ENCODE measurements around the gene HMGCLL1. TPM values are rescaled to one million over a fixed set of nuclear protein-coding genes. Genes with fewer than 3 reads are reported as not detected.
A peak's percentile ranks its signal among the peaks of the same experiment; 100 is the strongest.

The HMGCLL1 gene
- polyA plus RNA-seq, 1 of the 3 experiments (the other 2 are of a cell fraction) = not detected

- H3K36me3 ChIP-seq (replicated peaks in 1 of 2; ENCODE audit: control insufficient read depth in 1 of 2, insufficient read depth in 2 of 2, low read length in 1 of 2) = no peaks in the 10 kb centered on the region
- no peaks in the 10 kb centered on the region for H3K27me3 ChIP-seq (ENCODE audit: insufficient read depth)
- H3K4me2 ChIP-seq = no peak overlapping the region
- H4K20me1 ChIP-seq (ENCODE audit: insufficient read depth) = no peaks in the 10 kb centered on the region
- H3K27ac ChIP-seq (ENCODE audit: low read depth in 2 of 2, low read length in 1 of 2) = no peak overlapping the region
- no peak overlapping the region for H3K4me3 ChIP-seq (ENCODE audit: low read depth in 2 of 2, low read length in 1 of 2)
- POLR2A ChIA-PET = no interaction called here
- H3K4me1 ChIP-seq (ENCODE audit: control insufficient read depth in 1 of 2, insufficient read depth in 2 of 2, low read depth in 1 of 2, low read length in 1 of 2) = no peaks in the 10 kb centered on the region
- H3F3A ChIP-seq (replicated peaks; ENCODE audit: insufficient read depth) = no peaks in the 10 kb centered on the region
- TF ChIP-seq RCOR1 (IDR thresholded peaks at IDR 0.05; ENCODE audit: low read length) (no peak), TEAD4 (IDR thresholded peaks at IDR 0.05; ENCODE audit: borderline replicate concordance, insufficient read depth) (no peak), FOXM1 (IDR thresholded peaks at IDR 0.05; ENCODE audit: low read depth) (no peak), MEF2A (IDR thresholded peaks at IDR 0.05; ENCODE audit: borderline replicate concordance, low read depth) (no peak), CHD2 (IDR thresholded peaks at IDR 0.05; ENCODE audit: low read length, partially characterized antibody) (no peak), MXI1 (IDR thresholded peaks at IDR 0.05; ENCODE audit: low read depth, low read length) (no peak), ELF1 (IDR thresholded peaks at IDR 0.05) (no peak), PBX3 (IDR thresholded peaks at IDR 0.05) (no peak)
- no peaks in the 10 kb centered on the region for H3K9me3 ChIP-seq
- WGBS (ENCODE audit: low lambda C conversion rate) = 42% methylated on average over 1 of the region's 1 CpG
- CTCF ChIA-PET = no interaction called here
- no peak overlapping the region for H2AFZ ChIP-seq (ENCODE audit: low read depth)
- no peaks in the 10 kb centered on the region for H3K9me2 ChIP-seq
- no peaks in the 10 kb centered on the region for H3K79me2 ChIP-seq (ENCODE audit: insufficient read depth)
- H3K9ac ChIP-seq = no peak overlapping the region
- DNase-seq = no peak
These were observed 105.3 kb downstream of the HMGCLL1 start for GRCh38 chr6:55473722-55474121.

GRCh38 chr6:55469951-55470366, 109.0 kb downstream of the HMGCLL1 start:
- H3K4me2 ChIP-seq = no peak overlapping the region
- no peak overlapping the region for H3K27ac ChIP-seq (ENCODE audit: low read depth in 2 of 2, low read length in 1 of 2)
- no peaks in the 10 kb centered on the region for H3K4me1 ChIP-seq (ENCODE audit: control insufficient read depth in 1 of 2, insufficient read depth in 2 of 2, low read depth in 1 of 2, low read length in 1 of 2)
- DNase-seq = peak; percentile 0
- ChIA-PET CTCF (no interaction called here), POLR2A (no interaction called here)
- H3K9me3 ChIP-seq = no peaks in the 10 kb centered on the region
- no peaks in the 10 kb centered on the region for H3K79me2 ChIP-seq (ENCODE audit: insufficient read depth)
- 34% methylated on average over 5 of the region's 5 CpGs for WGBS (ENCODE audit: low lambda C conversion rate)
- H3K9ac ChIP-seq = no peak overlapping the region
- TF ChIP-seq EP300 (IDR thresholded peaks at IDR 0.05; ENCODE audit: borderline replicate concordance in 1 of 2, low read depth in 1 of 2, low read length in 1 of 2) = no peak
- TF ChIP-seq TAF1 (IDR thresholded peaks at IDR 0.05; ENCODE audit: borderline replicate concordance, low read depth, low read length) = no peak
- TF ChIP-seq TEAD4 (IDR thresholded peaks at IDR 0.05; ENCODE audit: borderline replicate concordance, insufficient read depth) = no peak
- no peak for TF ChIP-seq SIN3A (IDR thresholded peaks at IDR 0.05; ENCODE audit: borderline replicate concordance, low read depth, low read length)
- TF ChIP-seq PBX3 (IDR thresholded peaks at IDR 0.05) = no peak
- TF ChIP-seq ZBTB33 (IDR thresholded peaks at IDR 0.05; ENCODE audit: borderline replicate concordance, low read depth) = no peak
- no peak for TF ChIP-seq JUND (IDR thresholded peaks at IDR 0.05)
- no peak for TF ChIP-seq POLR2AphosphoS5 (IDR thresholded peaks at IDR 0.05; ENCODE audit: low read depth, low read length)
- TF ChIP-seq MXI1 (IDR thresholded peaks at IDR 0.05; ENCODE audit: low read depth, low read length) = no peak
- no peak for TF ChIP-seq MAX (IDR thresholded peaks at IDR 0.05; ENCODE audit: low read depth)
- no peak for TF ChIP-seq TCF12 (IDR thresholded peaks at IDR 0.05)
- TF ChIP-seq IRF3 (IDR thresholded peaks at IDR 0.05; ENCODE audit: low read depth, low read length) = no peak
- TF ChIP-seq REST (IDR thresholded peaks at IDR 0.05; ENCODE audit: low read depth, low read length) = no peak
- no peak for TF ChIP-seq ELF1 (IDR thresholded peaks at IDR 0.05)
- H3K27me3 ChIP-seq (ENCODE audit: insufficient read depth) = no peaks in the 10 kb centered on the region
- H2AFZ ChIP-seq (ENCODE audit: low read depth) = no peak overlapping the region
- no peaks in the 10 kb centered on the region for H3K36me3 ChIP-seq (replicated peaks in 1 of 2; ENCODE audit: control insufficient read depth in 1 of 2, insufficient read depth in 2 of 2, low read length in 1 of 2)
- H4K20me1 ChIP-seq (ENCODE audit: insufficient read depth) = no peaks in the 10 kb centered on the region
- H3K4me3 ChIP-seq (ENCODE audit: low read depth in 2 of 2, low read length in 1 of 2) = no peak overlapping the region
- H3K9me2 ChIP-seq = no peaks in the 10 kb centered on the region
- H3F3A ChIP-seq (replicated peaks; ENCODE audit: insufficient read depth) = no peaks in the 10 kb centered on the region

Data from SK-N-SH (cell line).